Neural progenitor cell (in vitro differentiated cells): Measurements from ENCODE around the gene LARGE1.

Experiments
- CTCF ChIP-seq: fragments of 200-600 bp; sonication (generic); IDR thresholded peaks from 2 replicates; pipeline ENCODE4 v1.5.1; 2017; ENCODE audit warnings: antibody characterized with exemption, mild to moderate bottlenecking
- EZH2 ChIP-seq: fragments of 200-600 bp; sonication (generic); IDR thresholded peaks from 2 replicates; pipeline ENCODE4 v1.6.1; 2017; ENCODE audit warnings: antibody characterized with exemption, mild to moderate bottlenecking, moderate library complexity

GRCh38 chr22:33828302-33828701, 92.0 kb downstream of the LARGE1 start:
- TF ChIP-seq CTCF (no peak), EZH2 (no peak)
